Measurements from ENCODE around the gene CIROP.

GRCh38 chr14:23054000-23054811 lies 50.6 kb downstream of the CIROP start:
- peak in 3 of 11 experiments; percentile 15 to 27 (median 22) for TF ChIP-seq CTCF (IDR thresholded peaks at IDR 0.05 in 8 of 11, conservative IDR thresholded peaks at IDR 0.05 in 3 of 11)
- no peak for TF ChIP-seq POLR2A (IDR thresholded peaks at IDR 0.05)
- TF ChIP-seq POLR2AphosphoS5 (IDR thresholded peaks at IDR 0.05) = no peak
